Fibroblast of lung (primary cell): Measurements from ENCODE around the gene SRP14.
"Not testable (repeated sequence)": the region's sequence is repeated elsewhere in the genome, so short reads cannot be mapped to it uniquely, and the experiment has no call there.

Experiments used
- CTCF ChIP-seq, 2 donors: IDR thresholded peaks in 1 of 2; conservative IDR thresholded peaks in 1 of 2; 1 replicate in 1 of 2; 2 replicates in 1 of 2; pipeline ENCODE4 v1.5.1; 2011 to 2012; ENCODE audit warnings: low read length in 2 of 2, control low read depth in 1 of 2, inconsistent platforms in 1 of 2, low read depth in 1 of 2, mild to moderate bottlenecking in 1 of 2
- EZH2 ChIP-seq: IDR thresholded peaks from 2 replicates; pipeline ENCODE4 v1.5.1; 2012; ENCODE audit warnings: low read length, control low read depth, mild to moderate bottlenecking; ENCODE audit errors: missing control alignments

- TF ChIP-seq EZH2; CTCF (conservative IDR thresholded peaks at IDR 0.05 in 1 of 2, IDR thresholded peaks at IDR 0.05 in 1 of 2; ENCODE audit: low read depth in 1 of 2, low read length in 2 of 2): not testable (repeated sequence)
Measured at GRCh38 chr15:40074656-40075055, 35.7 kb upstream of the SRP14 start.
